Measurements from ENCODE around the gene ST6GALNAC5.

ST6GALNAC5 gene

GRCh38 chr1:77056525-77056924, 189.2 kb downstream of the ST6GALNAC5 start:
- no peak for DNase-seq

GRCh38 chr1:77057994-77058585, 190.8 kb downstream of the ST6GALNAC5 start:
- DNase-seq = no peak

- no peak for DNase-seq
Observed at GRCh38 chr1:77060000-77060399, 192.7 kb downstream of the ST6GALNAC5 start.

GRCh38 chr1:77061162-77061561, 193.9 kb downstream of the ST6GALNAC5 start:
- DNase-seq = no peak

GRCh38 chr1:77063118-77063517, 195.8 kb downstream of the ST6GALNAC5 start:
- no peak for DNase-seq

GRCh38 chr1:77064246-77064645, 197.0 kb downstream of the ST6GALNAC5 start:
- DNase-seq = no peak

GRCh38 chr1:77065693-77066342, 198.5 kb downstream of the ST6GALNAC5 start:
- DNase-seq = peak; percentile 93

GRCh38 chr1:77068013-77068412, 200.7 kb downstream of the ST6GALNAC5 start:
- no peak for DNase-seq

- DNase-seq = no peak
Observed at GRCh38 chr1:77076759-77077158, 209.5 kb downstream of the ST6GALNAC5 start.

GRCh38 chr1:77081834-77082233, 214.6 kb downstream of the ST6GALNAC5 start:
- DNase-seq = no peak

- DNase-seq = no peak
Observed at GRCh38 chr1:77084457-77084856, 217.2 kb downstream of the ST6GALNAC5 start.

- no peak for DNase-seq
Observed at GRCh38 chr1:77085109-77085508, 217.8 kb downstream of the ST6GALNAC5 start.

- no peak for DNase-seq
Observed at GRCh38 chr1:77089756-77090155, 222.5 kb downstream of the ST6GALNAC5 start.

GRCh38 chr1:77095236-77095635, 228.0 kb downstream of the ST6GALNAC5 start:
- DNase-seq = no peak

- no peak for DNase-seq
Observed at GRCh38 chr1:77096496-77097255, 229.4 kb downstream of the ST6GALNAC5 start.

- DNase-seq = no peak
Observed at GRCh38 chr1:77100875-77101274, 233.6 kb downstream of the ST6GALNAC5 start.

- no peak for DNase-seq
Observed at GRCh38 chr1:77103486-77103885, 236.2 kb downstream of the ST6GALNAC5 start.

- DNase-seq = no peak
Observed at GRCh38 chr1:77104672-77105071, 237.4 kb downstream of the ST6GALNAC5 start.
